Muscle layer of colon (tissue), 2 donors: ENCODE data around the gene NGF.
A peak's percentile ranks its signal among the peaks of the same experiment; 100 is the strongest.
"Not testable (repeated sequence)": the region's sequence is repeated elsewhere in the genome, so short reads cannot be mapped to it uniquely, and the experiment has no call there.

Experiments
- H3K27ac ChIP-seq: one replicate; pipeline ENCODE4 v1.7.0; 2013; ENCODE audit warnings: low read depth, mild to moderate bottlenecking, low read length, moderate library complexity
- H3K27me3 ChIP-seq, 2 donors: one replicate each; pipeline ENCODE4 v1.7.0; 2013; ENCODE audit warnings: low read length in 2 of 2, mild to moderate bottlenecking in 2 of 2; ENCODE audit not compliant: insufficient read depth in 2 of 2, control insufficient read depth in 1 of 2
- H3K36me3 ChIP-seq: one replicate; pipeline ENCODE4 v1.7.0; 2013; ENCODE audit warnings: mild to moderate bottlenecking, low read length; ENCODE audit not compliant: insufficient read depth
- H3K4me1 ChIP-seq: one replicate; pipeline ENCODE4 v1.7.0; 2013; ENCODE audit warnings: mild to moderate bottlenecking, low read length; ENCODE audit not compliant: insufficient read depth
- H3K4me3 ChIP-seq, 2 donors: one replicate each; pipeline ENCODE4 v1.7.0; 2013; ENCODE audit warnings: low read length in 2 of 2, low read depth in 1 of 2, mild to moderate bottlenecking in 1 of 2, moderate library complexity in 1 of 2
- H3K9ac ChIP-seq: one replicate; pipeline ENCODE4 v1.7.0; 2013; ENCODE audit warnings: low read length
- H3K9me3 ChIP-seq: one replicate; pipeline ENCODE4 v1.7.0; 2013; ENCODE audit warnings: mild to moderate bottlenecking, low read length
- donor health status: abdominal sarcoma.
- donor health status: Adenocarcinoma of cecum.

Gene NGF

GRCh38 chr1:115359787-115360452 is 21.9 kb upstream of the NGF start:
- not testable (repeated sequence) for H3K36me3 ChIP-seq
- H3K4me1 ChIP-seq: peaks cover 19% of the 10 kb centered on the region

GRCh38 chr1:115356356-115356755 is 18.3 kb upstream of the NGF start:
- Histone ChIP-seq H3K27ac (no peak overlapping the region), H3K36me3 (no peaks in the 10 kb centered on the region), H3K9ac (no peak overlapping the region), H3K9me3 (no peaks in the 10 kb centered on the region), H3K4me3 (no peak overlapping the region), H3K4me1 (no peaks in the 10 kb centered on the region), H3K27me3 (no peaks in the 10 kb centered on the region)

More at GRCh38 chr1:115359787-115360452, 21.9 kb upstream of the NGF start:
- H3K4me3 ChIP-seq, H3K9me3 ChIP-seq, H3K9ac ChIP-seq, H3K27me3 ChIP-seq, H3K27ac ChIP-seq: not testable (repeated sequence)

- Histone ChIP-seq H3K36me3 (no peaks in the 10 kb centered on the region), H3K4me3 (no peak overlapping the region), H3K27me3 (no peaks in the 10 kb centered on the region), H3K27ac (no peak overlapping the region), H3K9ac (no peak overlapping the region), H3K4me1 (no peaks in the 10 kb centered on the region), H3K9me3 (no peaks in the 10 kb centered on the region)
Observed at GRCh38 chr1:115355069-115355468, 17.0 kb upstream of the NGF start.

- no peak overlapping the region for H3K27ac ChIP-seq
- H3K9ac ChIP-seq: no peak overlapping the region
- H3K4me1 ChIP-seq: no peaks in the 10 kb centered on the region
- H3K9me3 ChIP-seq: no peaks in the 10 kb centered on the region
- H3K36me3 ChIP-seq: no peaks in the 10 kb centered on the region
- no peaks in the 10 kb centered on the region for H3K27me3 ChIP-seq
- no peak overlapping the region for H3K4me3 ChIP-seq
Observed at GRCh38 chr1:115351143-115351542, 13.1 kb upstream of the NGF start.

GRCh38 chr1:115348636-115349035 is 10.6 kb upstream of the NGF start:
- Histone ChIP-seq H3K4me1 (no peaks in the 10 kb centered on the region), H3K27me3 (no peaks in the 10 kb centered on the region), H3K36me3 (no peaks in the 10 kb centered on the region), H3K27ac (no peak overlapping the region), H3K9ac (no peak overlapping the region), H3K4me3 (no peak overlapping the region), H3K9me3 (no peaks in the 10 kb centered on the region)

GRCh38 chr1:115347282-115347681 is 9.2 kb upstream of the NGF start:
- no peak overlapping the region for H3K27ac ChIP-seq
- no peaks in the 10 kb centered on the region for H3K27me3 ChIP-seq
- H3K36me3 ChIP-seq: no peaks in the 10 kb centered on the region
- no peaks in the 10 kb centered on the region for H3K9me3 ChIP-seq
- H3K4me3 ChIP-seq: no peak overlapping the region
- H3K4me1 ChIP-seq: no peaks in the 10 kb centered on the region
- no peak overlapping the region for H3K9ac ChIP-seq

GRCh38 chr1:115343200-115343737 is 5.2 kb upstream of the NGF start:
- Histone ChIP-seq H3K36me3 (no peaks in the 10 kb centered on the region), H3K9me3 (no peaks in the 10 kb centered on the region), H3K9ac (no peak overlapping the region), H3K27me3 (peaks cover 0 to 5% of the 10 kb centered on the region in 2 donors), H3K27ac (no peak overlapping the region), H3K4me1 (peaks cover 8% of the 10 kb centered on the region), H3K4me3 (no peak overlapping the region)

GRCh38 chr1:115341948-115342347 is 3.9 kb upstream of the NGF start:
- Histone ChIP-seq H3K27me3 (peaks cover 0 to 13% of the 10 kb centered on the region in 2 donors), H3K4me1 (peaks cover 8% of the 10 kb centered on the region), H3K4me3 (no peak overlapping the region), H3K27ac (no peak overlapping the region), H3K9me3 (no peaks in the 10 kb centered on the region), H3K36me3 (no peaks in the 10 kb centered on the region), H3K9ac (no peak overlapping the region)

- no peak overlapping the region for H3K9ac ChIP-seq
- H3K27me3 ChIP-seq: peaks cover 0 to 13% of the 10 kb centered on the region in 2 donors
- no peak overlapping the region for H3K4me3 ChIP-seq
- H3K36me3 ChIP-seq: no peaks in the 10 kb centered on the region
- H3K4me1 ChIP-seq: peaks cover 18% of the 10 kb centered on the region
- no peaks in the 10 kb centered on the region for H3K9me3 ChIP-seq
- no peak overlapping the region for H3K27ac ChIP-seq
Observed at GRCh38 chr1:115340879-115341278, 2.8 kb upstream of the NGF start.

- H3K4me3 ChIP-seq: peak overlapping the region in 1 of 2 donors; percentile 25
- H3K27me3 ChIP-seq: peaks cover 0 to 13% of the 10 kb centered on the region in 2 donors
- no peaks in the 10 kb centered on the region for H3K9me3 ChIP-seq
- H3K36me3 ChIP-seq: no peaks in the 10 kb centered on the region
- H3K4me1 ChIP-seq: peaks cover 18% of the 10 kb centered on the region
- H3K27ac ChIP-seq: no peak overlapping the region
- no peak overlapping the region for H3K9ac ChIP-seq
Observed at GRCh38 chr1:115338457-115338820, 390 bp upstream of the NGF start.

- Histone ChIP-seq H3K4me3 (peak overlapping the region; percentile 25 to 61), H3K27ac (no peak overlapping the region), H3K4me1 (peaks cover 18% of the 10 kb centered on the region), H3K27me3 (peaks cover 0 to 13% of the 10 kb centered on the region in 2 donors), H3K9ac (no peak overlapping the region), H3K36me3 (no peaks in the 10 kb centered on the region), H3K9me3 (no peaks in the 10 kb centered on the region)
Observed at GRCh38 chr1:115337276-115337632, 795 bp downstream of the NGF start.

- H3K27me3 ChIP-seq: peaks cover 0 to 13% of the 10 kb centered on the region in 2 donors
- H3K9me3 ChIP-seq: no peaks in the 10 kb centered on the region
- H3K27ac ChIP-seq: no peak overlapping the region
- peaks cover 20% of the 10 kb centered on the region for H3K4me1 ChIP-seq
- no peaks in the 10 kb centered on the region for H3K36me3 ChIP-seq
- no peak overlapping the region for H3K9ac ChIP-seq
- H3K4me3 ChIP-seq: peak overlapping the region in 1 of 2 donors; percentile 32
Observed at GRCh38 chr1:115336741-115337140, 1.3 kb downstream of the NGF start.
